HS-5 (cell line): ENCODE data around the gene MPP4.
A peak's percentile ranks its signal among the peaks of the same experiment; 100 is the strongest.

Source experiments
- DNase-seq: peaks from one replicate; pipeline ENCODE4 v3.0.0-alpha.2; 2012; ENCODE audit warnings: low read depth

The MPP4 gene

DNA sequence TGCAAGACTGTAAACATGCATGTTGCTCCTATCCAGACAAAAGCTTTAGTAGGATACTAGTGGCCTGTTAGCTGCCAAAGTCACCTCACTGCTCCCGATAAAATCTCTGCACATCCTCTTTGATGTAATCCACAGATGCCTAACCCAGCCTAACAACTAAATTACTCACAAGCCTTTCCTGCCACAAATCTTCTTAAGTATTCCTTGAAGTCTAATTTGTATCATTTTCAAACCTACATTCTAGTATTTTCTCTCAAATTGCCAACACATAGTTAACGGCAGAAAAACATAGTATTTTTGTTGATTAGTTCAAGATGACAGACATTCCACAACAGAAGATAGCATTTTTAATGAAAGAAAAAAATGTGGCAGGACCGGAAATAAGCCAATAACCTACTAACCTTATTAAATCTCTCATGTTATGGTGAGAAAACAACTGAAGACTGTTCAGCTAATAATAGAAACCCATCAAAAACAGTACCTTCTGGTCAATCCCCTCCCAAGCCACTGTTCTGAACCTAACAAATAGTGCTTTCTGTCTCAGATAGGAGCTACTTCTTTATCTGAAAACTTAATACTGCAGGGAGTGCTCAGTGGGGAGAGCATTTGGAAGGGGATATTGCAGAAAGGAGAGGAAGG lies at the start of gene MPP4:
Gene MPP4, minus strand, starts transcription at position 57 of the 639 bp plus-strand sequence. CDS start 4,690 bp downstream, outside the sequence.
- peak; percentile 61 for DNase-seq

DNA sequence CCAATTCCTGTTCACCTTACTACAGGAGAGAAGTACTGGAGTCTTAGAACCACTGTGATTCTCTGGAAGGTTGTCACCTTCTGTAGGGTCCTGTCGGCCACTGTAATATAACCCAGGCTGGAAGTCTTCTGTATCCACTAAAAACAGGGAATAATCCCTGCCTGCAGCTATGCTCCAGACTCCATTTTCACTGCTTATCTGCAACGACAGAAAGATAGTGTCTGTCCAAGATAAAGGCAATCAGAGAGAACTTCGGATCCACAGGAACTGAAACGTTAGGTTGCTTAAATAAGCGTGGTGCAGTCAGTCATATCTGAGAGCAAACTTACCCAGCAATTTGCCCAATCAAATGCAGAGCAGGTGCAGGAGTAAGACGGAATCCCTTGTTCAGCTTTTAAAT lies 48.1 kb upstream of the MPP4 start:
- no peak for DNase-seq

GRCh38 chr2:201735486-201735885 lies 37.0 kb upstream of the MPP4 start:
- no peak for DNase-seq

DNA sequence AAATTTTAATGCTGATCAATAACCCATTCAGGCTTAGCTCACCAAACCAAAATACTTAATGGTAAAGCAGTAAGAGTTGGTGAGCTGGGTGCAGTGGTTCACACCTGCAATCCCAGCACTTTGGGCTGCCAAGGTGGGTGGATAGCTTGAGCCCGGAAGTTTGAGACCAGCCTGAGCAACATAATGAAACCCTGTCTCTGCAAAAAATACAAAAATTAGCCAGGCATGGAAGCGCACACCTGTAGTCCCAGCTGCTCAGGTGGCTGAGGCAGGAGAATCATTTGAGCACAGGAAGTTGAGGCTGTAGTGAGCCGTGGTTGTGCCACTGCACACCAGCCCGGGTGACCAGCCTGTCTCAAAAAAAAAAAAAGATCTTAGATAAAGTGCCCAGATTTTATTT lies 35.7 kb upstream of the MPP4 start:
- no peak for DNase-seq

GRCh38 chr2:201733544-201733943 lies 35.1 kb upstream of the MPP4 start:
- DNase-seq, result no peak

GRCh38 chr2:201730651-201731285 lies 32.3 kb upstream of the MPP4 start:
- no peak for DNase-seq

- DNase-seq, result no peak
Observed at GRCh38 chr2:201715459-201715858, 17.0 kb upstream of the MPP4 start.

DNA sequence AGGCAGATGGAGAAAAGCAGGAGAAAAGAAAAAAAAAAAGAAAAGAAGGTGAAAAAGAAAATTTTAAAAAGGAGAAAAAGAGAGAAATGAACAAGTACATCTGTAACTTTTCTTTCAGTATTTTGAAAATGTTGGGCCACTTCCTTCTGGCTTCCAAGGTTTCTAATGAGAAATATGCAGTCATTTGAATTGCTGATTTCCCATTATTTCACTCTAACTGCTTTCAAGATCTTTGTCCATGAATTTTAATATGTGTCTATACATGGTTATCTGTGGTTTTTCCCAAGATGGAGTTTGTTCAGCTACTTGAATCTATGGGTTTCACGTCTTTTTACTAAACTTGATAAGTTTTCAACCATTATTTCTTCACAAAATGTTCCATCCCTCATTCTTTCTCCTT lies 14.3 kb upstream of the MPP4 start:
- DNase-seq, result no peak

DNA sequence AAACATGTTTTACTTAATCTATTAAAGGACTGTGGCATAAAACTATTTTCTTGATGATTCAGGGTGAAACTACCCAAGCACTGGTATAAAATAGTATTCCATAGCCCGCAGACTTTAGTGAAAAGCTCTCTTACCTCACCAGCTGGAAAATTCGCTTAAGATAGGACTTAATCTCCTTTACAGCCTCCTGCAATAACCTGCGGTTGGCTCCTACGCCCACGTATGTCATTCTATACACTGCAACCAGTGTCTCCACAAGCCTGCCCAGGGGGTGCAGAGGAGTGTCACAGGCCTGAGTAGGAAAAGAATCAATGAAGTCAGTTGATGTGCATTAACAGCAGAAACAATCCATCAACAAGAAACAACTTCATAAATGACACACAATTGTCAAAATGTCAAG lies 11.3 kb upstream of the MPP4 start:
- DNase-seq, result no peak

DNA sequence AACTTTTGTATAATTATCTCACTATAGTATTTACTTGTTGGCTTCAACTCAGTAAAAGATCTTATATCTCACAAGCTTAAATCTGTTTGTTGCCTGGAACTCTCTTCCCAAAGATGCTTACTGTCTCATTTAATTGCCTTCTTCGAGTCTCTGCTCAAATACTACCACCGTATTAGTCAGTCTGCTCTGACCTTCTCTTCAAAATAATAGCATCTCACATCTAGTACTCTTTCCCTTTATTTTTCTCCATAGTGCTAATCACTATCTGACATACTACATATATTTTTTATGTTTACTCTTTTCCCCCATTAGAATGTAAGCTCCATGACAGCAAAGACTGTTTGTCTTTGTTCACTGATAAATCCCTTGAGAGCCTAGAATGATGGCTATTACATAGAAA lies 10.6 kb upstream of the MPP4 start:
- DNase-seq, result no peak

DNA sequence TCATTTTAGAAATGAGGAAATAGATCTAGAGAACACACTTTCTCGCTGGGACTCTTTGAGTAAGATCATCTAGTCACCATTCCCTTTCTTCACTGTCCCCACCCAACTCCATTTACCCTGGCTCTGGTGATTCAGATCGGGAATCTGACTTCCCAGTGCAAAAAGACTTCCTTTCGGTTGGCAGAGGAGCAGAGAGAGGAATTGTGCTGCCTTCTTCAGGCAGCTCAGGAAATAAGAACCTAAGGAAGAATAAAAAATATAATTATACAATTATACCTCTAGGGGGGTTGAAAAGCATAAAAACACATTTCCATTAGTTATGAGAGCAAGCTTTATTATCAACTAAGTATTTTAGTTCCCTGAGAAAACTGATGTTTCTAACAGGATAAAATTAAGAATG lies 9.3 kb upstream of the MPP4 start:
- DNase-seq, result peak; percentile 39

GRCh38 chr2:201707142-201707541 lies 8.7 kb upstream of the MPP4 start:
- DNase-seq, result no peak

- DNase-seq, result no peak
Observed at GRCh38 chr2:201704536-201704935, 6.1 kb upstream of the MPP4 start.

DNA sequence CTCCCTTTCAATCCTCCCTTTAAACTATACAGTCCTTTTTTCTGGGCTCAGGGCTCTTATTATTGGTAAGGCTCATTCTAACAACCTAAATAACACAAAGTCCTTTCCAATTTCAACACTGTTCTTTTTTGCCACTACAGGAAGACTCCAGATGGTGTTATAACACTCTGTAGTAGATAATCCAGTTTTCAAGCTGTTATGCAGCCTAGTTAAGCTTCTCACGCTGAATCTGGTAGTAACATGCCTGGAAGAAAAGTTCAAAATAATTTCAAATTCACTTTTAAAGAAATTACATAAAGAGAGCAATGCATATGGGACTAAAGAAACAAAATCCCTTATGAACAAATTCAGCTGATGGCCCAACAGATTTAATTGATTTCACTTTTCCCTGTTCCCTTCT lies 3.2 kb upstream of the MPP4 start:
- DNase-seq, result no peak

DNA sequence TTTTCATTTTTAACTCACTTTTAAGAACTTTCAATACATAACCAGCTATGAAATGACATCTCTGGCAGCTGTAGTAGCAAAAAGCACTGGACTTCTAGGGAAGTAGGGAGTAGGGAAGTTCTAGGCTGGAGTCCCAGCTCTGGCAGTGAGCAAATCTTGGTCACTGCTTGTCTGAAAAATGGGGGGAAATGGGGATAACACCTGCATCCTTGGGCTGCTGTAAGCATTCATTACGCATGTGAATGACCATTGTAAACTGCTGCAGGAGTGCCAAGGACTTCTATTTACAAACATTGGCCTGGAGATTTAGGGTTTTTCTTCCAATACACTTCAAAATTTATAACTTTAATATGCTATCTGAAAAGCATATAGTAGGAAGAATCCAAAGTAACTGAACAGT lies 972 bp upstream of the MPP4 start:
- no peak for DNase-seq

DNA sequence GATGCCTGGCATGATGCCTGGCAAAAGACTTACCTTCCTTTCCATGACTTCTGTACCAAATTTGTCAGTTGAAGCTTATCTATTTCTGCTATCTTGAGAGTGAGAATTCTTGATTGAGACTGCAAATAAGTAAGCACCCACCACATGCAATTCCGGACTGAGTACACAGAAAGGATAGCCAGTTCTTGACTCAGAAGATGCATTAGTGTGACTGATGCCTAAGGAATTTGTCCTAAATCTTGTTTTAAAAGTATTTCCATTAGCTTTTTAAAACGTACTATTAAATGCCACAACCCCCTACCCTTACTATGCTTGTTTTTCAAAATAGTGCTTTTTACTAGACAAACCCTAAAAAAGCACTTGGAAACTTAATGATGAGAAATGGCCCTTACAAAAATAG lies 545 bp downstream of the MPP4 start:
- peak; percentile 80 for DNase-seq

GRCh38 chr2:201696151-201696659 lies 2.2 kb downstream of the MPP4 start:
- peak; percentile 97 for DNase-seq

DNA sequence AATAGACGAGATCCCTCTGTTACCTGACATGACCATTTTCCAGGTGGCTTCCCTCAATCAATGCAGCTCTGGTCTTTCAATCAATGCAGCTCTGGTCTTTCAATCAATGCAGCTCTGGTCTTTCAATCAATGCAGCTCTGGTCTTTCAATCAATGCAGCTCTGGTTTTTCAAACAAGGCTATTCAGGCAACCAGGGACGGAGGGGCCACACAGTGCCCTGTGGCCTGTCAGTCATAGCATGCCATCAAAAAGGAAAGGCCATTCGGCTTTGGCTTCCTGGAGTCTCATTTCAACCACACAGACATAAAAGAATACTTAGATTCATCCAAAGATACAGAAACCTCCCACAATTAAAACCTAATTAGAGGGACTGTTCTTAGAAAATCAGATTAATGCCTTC lies 13.3 kb downstream of the MPP4 start:
- no peak for DNase-seq

- no peak for DNase-seq
Observed at GRCh38 chr2:201680743-201681142, 17.7 kb downstream of the MPP4 start.

GRCh38 chr2:201678401-201678800 lies 20.0 kb downstream of the MPP4 start:
- no peak for DNase-seq

- no peak for DNase-seq
Observed at GRCh38 chr2:201675454-201675853, 23.0 kb downstream of the MPP4 start.

DNA sequence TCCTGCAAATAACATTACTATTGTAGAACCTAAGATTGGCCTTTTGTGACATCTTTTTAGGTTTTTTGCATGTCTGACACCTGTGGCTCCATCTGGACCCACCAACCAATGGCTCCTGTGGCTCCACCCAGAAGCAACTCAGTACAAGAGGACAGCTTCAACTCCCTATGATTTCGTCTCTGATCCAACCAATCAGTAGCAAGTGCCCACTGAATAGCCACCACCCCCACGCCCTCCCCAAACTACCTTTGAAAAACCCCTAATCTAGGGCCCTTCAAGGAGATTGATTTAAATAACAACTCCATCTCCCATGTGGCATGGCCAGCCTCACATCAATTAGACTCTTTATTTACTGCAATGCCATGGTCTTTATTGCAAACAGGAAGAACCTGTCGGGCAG lies 23.6 kb downstream of the MPP4 start:
- DNase-seq, result no peak

DNA sequence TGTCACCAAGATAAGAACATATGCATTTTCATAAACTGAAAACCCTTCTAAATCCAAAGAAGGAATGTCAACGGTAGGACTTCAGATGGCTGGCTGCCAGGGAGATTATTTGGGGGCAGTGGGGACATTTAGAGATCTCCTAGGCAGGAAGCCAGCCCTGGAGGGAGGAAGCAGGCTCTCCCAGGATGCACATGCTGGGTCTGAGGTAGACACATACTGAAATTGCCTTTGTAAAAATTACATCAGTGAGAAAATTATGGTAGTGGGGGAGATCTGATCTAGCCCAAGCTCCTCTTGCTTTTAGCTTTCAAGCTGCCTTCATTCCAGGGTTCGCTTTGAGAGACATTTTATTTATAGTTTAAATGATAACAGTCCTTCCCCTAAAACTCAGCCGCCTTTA lies 24.1 kb downstream of the MPP4 start:
- DNase-seq, result no peak

DNA sequence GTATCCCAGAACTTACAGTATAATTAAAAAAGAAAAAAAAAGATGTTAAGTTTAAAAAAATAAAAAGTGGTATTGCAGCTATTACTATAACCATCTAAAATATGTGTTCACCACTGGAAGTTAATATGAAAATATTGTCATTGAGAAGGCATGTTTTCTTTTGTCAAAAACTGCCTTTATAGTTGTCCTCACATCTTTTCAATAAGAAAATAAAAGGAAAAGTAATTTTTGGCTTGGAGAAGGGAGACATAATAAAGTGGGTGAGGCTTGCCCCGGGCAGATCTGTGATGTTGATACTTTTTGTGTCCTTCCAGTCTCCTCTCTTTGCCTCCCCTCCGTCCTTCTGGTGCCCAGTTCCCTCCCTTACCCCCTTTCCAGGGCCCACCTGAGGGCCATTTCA lies 24.9 kb downstream of the MPP4 start:
- DNase-seq, result no peak
